AG08395 (cell line): ENCODE measurements around the gene HLA-A.
"Not testable (repeated sequence)": the region's sequence is repeated elsewhere in the genome, so short reads cannot be mapped to it uniquely, and the experiment has no call there.

Source experiments
- DNase-seq: peaks from one replicate; pipeline ENCODE4 v3.0.0; 2012; ENCODE audit warnings: mixed read lengths, low spot score

The HLA-A gene

GRCh38 chr6:29963697-29964096 lies 21.4 kb downstream of the HLA-A start:
- DNase-seq, result not testable (repeated sequence)

- no peak for DNase-seq
These were observed 22.2 kb downstream of the HLA-A start for GRCh38 chr6:29964518-29964886.

GRCh38 chr6:29964887-29965562 lies 22.7 kb downstream of the HLA-A start:
- peak; percentile 73 for DNase-seq

GRCh38 chr6:29965563-29965872 lies 23.2 kb downstream of the HLA-A start:
- no peak for DNase-seq

GRCh38 chr6:29965873-29966601 lies 23.7 kb downstream of the HLA-A start:
- DNase-seq, result peak; percentile 31

- DNase-seq, result no peak
These were observed 25.2 kb downstream of the HLA-A start for GRCh38 chr6:29967379-29968010.

GRCh38 chr6:29968130-29968529 lies 25.8 kb downstream of the HLA-A start:
- no peak for DNase-seq

GRCh38 chr6:29968905-29969304 lies 26.6 kb downstream of the HLA-A start:
- DNase-seq, result no peak

GRCh38 chr6:29970711-29971110 lies 28.4 kb downstream of the HLA-A start:
- DNase-seq, result no peak

GRCh38 chr6:29974901-29975560 lies 32.7 kb downstream of the HLA-A start:
- no peak for DNase-seq

- DNase-seq, result no peak
These were observed 33.2 kb downstream of the HLA-A start for GRCh38 chr6:29975561-29975907.

- DNase-seq, result no peak
These were observed 33.9 kb downstream of the HLA-A start for GRCh38 chr6:29976253-29976587.

- DNase-seq, result peak; percentile 66
These were observed 34.5 kb downstream of the HLA-A start for GRCh38 chr6:29976588-29977424.

GRCh38 chr6:29977425-29977727 lies 35.0 kb downstream of the HLA-A start:
- DNase-seq, result no peak

GRCh38 chr6:29980013-29980412 lies 37.7 kb downstream of the HLA-A start:
- not testable (repeated sequence) for DNase-seq

- DNase-seq, result no peak
These were observed 38.2 kb downstream of the HLA-A start for GRCh38 chr6:29980511-29980910.

- no peak for DNase-seq
These were observed 39.0 kb downstream of the HLA-A start for GRCh38 chr6:29981211-29981812.

- DNase-seq, result no peak
These were observed 39.8 kb downstream of the HLA-A start for GRCh38 chr6:29982097-29982496.

GRCh38 chr6:29984232-29984631 lies 41.9 kb downstream of the HLA-A start:
- DNase-seq, result no peak

- DNase-seq, result no peak
These were observed 42.7 kb downstream of the HLA-A start for GRCh38 chr6:29984992-29985391.

GRCh38 chr6:29986179-29986781 lies 43.9 kb downstream of the HLA-A start:
- no peak for DNase-seq

GRCh38 chr6:29989211-29989610 lies 46.9 kb downstream of the HLA-A start:
- DNase-seq, result no peak
